Neural progenitor cell (in vitro differentiated cells): ENCODE data around the gene PTPRK. TPM values are rescaled to one million over a fixed set of nuclear protein-coding genes. Genes with fewer than 3 reads are reported as not detected.

Source experiments
- DNase-seq: peaks from one replicate; pipeline ENCODE4 v3.0.0-alpha.2; 2016; ENCODE audit warnings: low spot score
- H2AFZ ChIP-seq: fragments of 200-600 bp; sonication (generic); replicated peaks from 2 replicates; pipeline ENCODE4 v1.6.1; 2016; ENCODE audit warnings: antibody characterized with exemption
- H3F3A ChIP-seq: fragments of 200-600 bp; sonication (generic); 2 replicates; pipeline ENCODE4 v1.6.1; 2016; ENCODE audit warnings: antibody characterized with exemption, low read depth
- H3K27ac ChIP-seq: fragments of 200-600 bp; sonication (generic); 2 replicates; pipeline ENCODE4 v1.5.1; 2016; ENCODE audit warnings: mild to moderate bottlenecking
- H3K27me3 ChIP-seq: fragments of 200-600 bp; sonication (generic); 2 replicates; pipeline ENCODE4 v1.6.1; 2016; ENCODE audit warnings: mild to moderate bottlenecking, moderate library complexity
- H3K36me3 ChIP-seq: fragments of 200-600 bp; sonication (generic); 2 replicates; pipeline ENCODE4 v1.5.1; 2016
- H3K4me1 ChIP-seq: fragments of 200-600 bp; sonication (generic); 2 replicates; pipeline ENCODE4 v1.6.1; 2016; ENCODE audit warnings: mixed run types
- H3K4me2 ChIP-seq: fragments of 200-600 bp; sonication (generic); 2 replicates; pipeline ENCODE4 v1.6.1; 2016
- H3K4me3 ChIP-seq: fragments of 200-600 bp; sonication (generic); 2 replicates; pipeline ENCODE4 v1.5.1; 2016
- H3K79me2 ChIP-seq: fragments of 200-600 bp; sonication (generic); 2 replicates; pipeline ENCODE4 v1.6.1; 2016; ENCODE audit warnings: low read depth
- H3K9ac ChIP-seq: fragments of 200-600 bp; sonication (generic); 2 replicates; pipeline ENCODE4 v1.6.1; 2016
- H3K9me3 ChIP-seq: fragments of 200-600 bp; sonication (generic); 2 replicates; pipeline ENCODE4 v1.5.1; 2016; ENCODE audit warnings: low read depth
- H4K20me1 ChIP-seq: fragments of 200-600 bp; sonication (generic); 2 replicates; pipeline ENCODE4 v1.6.1; 2016; ENCODE audit warnings: low read depth
- H3K27ac Mint-ChIP-seq: 3 replicates; pipeline ENCODE4 v1.8.0; 2021; ENCODE audit warnings: mixed read lengths
- H3K27me3 Mint-ChIP-seq: 2 replicates; pipeline ENCODE4 v1.8.0; 2022; ENCODE audit warnings: low read depth, mild to moderate bottlenecking, inconsistent platforms, moderate library complexity, mixed read lengths; ENCODE audit not compliant: insufficient read depth
- H3K36me3 Mint-ChIP-seq: 3 replicates; pipeline ENCODE4 v1.8.0; 2021; ENCODE audit warnings: mixed read lengths
- H3K4me1 Mint-ChIP-seq: 3 replicates; pipeline ENCODE4 v1.8.0; 2021; ENCODE audit warnings: mixed read lengths
- H3K4me3 Mint-ChIP-seq: 3 replicates; pipeline ENCODE4 v1.8.0; 2021; ENCODE audit warnings: mild to moderate bottlenecking, moderate library complexity, mixed read lengths
- H3K9me3 Mint-ChIP-seq: 3 replicates; pipeline ENCODE4 v1.8.0; 2020; ENCODE audit warnings: mixed read lengths
- EZH2 ChIP-seq: fragments of 200-600 bp; sonication (generic); IDR thresholded peaks from 2 replicates; pipeline ENCODE4 v1.6.1; 2017; ENCODE audit warnings: antibody characterized with exemption, mild to moderate bottlenecking, moderate library complexity
- EZH2phosphoT487 ChIP-seq: fragments of 200-600 bp; sonication (generic); IDR thresholded peaks from 2 replicates; pipeline ENCODE4 v1.6.1; 2017; ENCODE audit warnings: antibody characterized with exemption
- total RNA-seq: library from RNA; depleted of rRNA; stranded (reverse); fragments of >200 nt; gene quantifications from 2 replicates; pipeline ENCODE4 v1.2.3, GENCODE V29; 2015; ENCODE audit warnings: low replicate concordance
- TF ChIP-seq, protein P1 (sequence below): fragments of 200-600 bp; sonication (generic); IDR thresholded peaks from 2 replicates; pipeline ENCODE4 v1.5.1; 2017; ENCODE audit warnings: antibody characterized with exemption, mild to moderate bottlenecking

The PTPRK gene
- total RNA-seq, 1 donor from 2014 or later, result 35.0 TPM

DNA sequence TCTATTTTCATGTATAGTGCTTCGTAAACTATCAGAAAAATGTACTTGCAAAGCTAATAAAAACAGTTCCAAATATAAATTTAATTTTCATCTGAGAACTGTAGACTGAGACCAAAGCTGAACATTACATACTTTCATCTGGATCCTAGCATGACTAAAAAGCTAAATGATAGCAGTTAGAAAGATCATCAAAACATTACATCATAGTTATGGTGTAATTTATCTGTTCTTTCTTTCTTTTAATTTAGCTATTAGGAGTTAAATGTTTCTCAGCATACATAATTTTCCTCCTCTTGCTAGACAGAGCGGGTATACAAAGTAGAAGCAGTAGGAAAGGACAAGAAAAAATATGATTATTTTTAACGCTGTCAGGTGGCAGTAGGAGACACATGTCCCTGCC is 455.3 kb downstream of the PTPRK start:
- Histone ChIP-seq H3K27me3 (no peaks in the 10 kb centered on the region), H3F3A (no peaks in the 10 kb centered on the region), H3K79me2 (no peaks in the 10 kb centered on the region), H3K9me3 (no peaks in the 10 kb centered on the region), H3K36me3 (no peaks in the 10 kb centered on the region), H3K4me1 (peaks cover 15% of the 10 kb centered on the region), H3K4me2 (no peak overlapping the region), H3K27ac (no peak overlapping the region), H3K4me3 (no peak overlapping the region), H3K9ac (no peak overlapping the region), H2AFZ (no peak overlapping the region), H4K20me1 (no peaks in the 10 kb centered on the region)
- H3K27ac Mint-ChIP-seq, result no peak overlapping the region
- no peaks in the 10 kb centered on the region for H3K27me3 Mint-ChIP-seq
- no peaks in the 10 kb centered on the region for H3K36me3 Mint-ChIP-seq
- peaks cover 18% of the 10 kb centered on the region for H3K4me1 Mint-ChIP-seq
- no peak for TF ChIP-seq EZH2
- TF ChIP-seq, protein P1, sequence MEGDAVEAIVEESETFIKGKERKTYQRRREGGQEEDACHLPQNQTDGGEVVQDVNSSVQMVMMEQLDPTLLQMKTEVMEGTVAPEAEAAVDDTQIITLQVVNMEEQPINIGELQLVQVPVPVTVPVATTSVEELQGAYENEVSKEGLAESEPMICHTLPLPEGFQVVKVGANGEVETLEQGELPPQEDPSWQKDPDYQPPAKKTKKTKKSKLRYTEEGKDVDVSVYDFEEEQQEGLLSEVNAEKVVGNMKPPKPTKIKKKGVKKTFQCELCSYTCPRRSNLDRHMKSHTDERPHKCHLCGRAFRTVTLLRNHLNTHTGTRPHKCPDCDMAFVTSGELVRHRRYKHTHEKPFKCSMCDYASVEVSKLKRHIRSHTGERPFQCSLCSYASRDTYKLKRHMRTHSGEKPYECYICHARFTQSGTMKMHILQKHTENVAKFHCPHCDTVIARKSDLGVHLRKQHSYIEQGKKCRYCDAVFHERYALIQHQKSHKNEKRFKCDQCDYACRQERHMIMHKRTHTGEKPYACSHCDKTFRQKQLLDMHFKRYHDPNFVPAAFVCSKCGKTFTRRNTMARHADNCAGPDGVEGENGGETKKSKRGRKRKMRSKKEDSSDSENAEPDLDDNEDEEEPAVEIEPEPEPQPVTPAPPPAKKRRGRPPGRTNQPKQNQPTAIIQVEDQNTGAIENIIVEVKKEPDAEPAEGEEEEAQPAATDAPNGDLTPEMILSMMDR, result no peak
- no peak for TF ChIP-seq EZH2phosphoT487
- H3K4me3 Mint-ChIP-seq, result no peak overlapping the region
- DNase-seq, result no peak
- no peaks in the 10 kb centered on the region for H3K9me3 Mint-ChIP-seq

- H4K20me1 ChIP-seq, result no peaks in the 10 kb centered on the region
- Mint-ChIP-seq H3K9me3 (no peaks in the 10 kb centered on the region), H3K27me3 (no peaks in the 10 kb centered on the region), H3K4me1 (peaks cover 18% of the 10 kb centered on the region), H3K36me3 (peaks cover under 1% of the 10 kb centered on the region), H3K4me3 (no peak overlapping the region), H3K27ac (no peak overlapping the region)
- no peaks in the 10 kb centered on the region for H3K79me2 ChIP-seq
- no peak overlapping the region for H3K9ac ChIP-seq
- no peak overlapping the region for H3K4me3 ChIP-seq
- H3K36me3 ChIP-seq, result no peaks in the 10 kb centered on the region
- no peak overlapping the region for H3K4me2 ChIP-seq
- no peak overlapping the region for H2AFZ ChIP-seq
- no peaks in the 10 kb centered on the region for H3K9me3 ChIP-seq
- H3K27ac ChIP-seq, result no peak overlapping the region
- no peak for DNase-seq
- TF ChIP-seq, protein P1, result no peak
- TF ChIP-seq EZH2phosphoT487 (no peak), EZH2 (no peak)
- H3F3A ChIP-seq, result no peaks in the 10 kb centered on the region
- H3K27me3 ChIP-seq, result no peaks in the 10 kb centered on the region
- H3K4me1 ChIP-seq, result peaks cover 15% of the 10 kb centered on the region
Measured at GRCh38 chr6:128064540-128064895, 455.9 kb downstream of the PTPRK start.

DNA sequence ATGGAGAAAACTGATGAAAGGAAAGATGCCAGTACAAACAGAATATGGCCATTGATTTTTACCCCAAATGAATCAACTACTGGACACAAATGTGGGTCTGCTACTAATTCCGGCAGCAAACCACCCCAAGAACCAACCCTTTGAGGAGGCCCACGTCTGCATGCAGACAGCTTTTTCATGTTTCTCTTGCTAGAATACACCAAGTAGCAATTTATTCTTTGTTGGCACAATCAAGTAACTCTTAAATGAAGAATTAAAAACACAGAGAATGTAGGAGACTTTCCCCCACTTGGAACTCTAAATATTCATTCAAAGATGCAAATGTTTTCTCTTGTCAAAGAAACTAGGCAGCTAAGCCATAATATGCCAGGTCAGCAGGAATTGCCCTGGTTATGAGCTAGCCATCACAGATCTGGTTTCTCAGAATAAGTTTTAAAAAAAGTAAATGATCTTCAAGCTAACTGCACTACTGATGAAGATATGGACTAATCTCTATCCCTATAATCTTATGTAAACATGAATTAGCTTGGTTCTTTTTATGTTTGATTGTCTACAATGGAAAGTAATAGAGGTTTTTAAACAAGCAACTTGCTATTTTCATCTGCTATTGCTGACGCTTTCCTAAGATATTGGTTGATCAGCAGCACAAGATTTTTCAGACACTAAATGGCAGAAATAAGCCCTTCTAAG is 456.4 kb downstream of the PTPRK start:
- Histone ChIP-seq H2AFZ (no peak overlapping the region), H3F3A (no peaks in the 10 kb centered on the region), H3K27me3 (no peaks in the 10 kb centered on the region), H3K4me1 (peaks cover 15% of the 10 kb centered on the region), H3K4me3 (no peak overlapping the region), H3K79me2 (no peaks in the 10 kb centered on the region), H3K36me3 (no peaks in the 10 kb centered on the region), H4K20me1 (no peaks in the 10 kb centered on the region), H3K4me2 (no peak overlapping the region), H3K27ac (no peak overlapping the region), H3K9me3 (no peaks in the 10 kb centered on the region), H3K9ac (no peak overlapping the region)
- peaks cover 1% of the 10 kb centered on the region for H3K36me3 Mint-ChIP-seq
- H3K4me3 Mint-ChIP-seq, result no peak overlapping the region
- H3K4me1 Mint-ChIP-seq, result peaks cover 18% of the 10 kb centered on the region
- H3K9me3 Mint-ChIP-seq, result no peaks in the 10 kb centered on the region
- H3K27ac Mint-ChIP-seq, result no peak overlapping the region
- no peaks in the 10 kb centered on the region for H3K27me3 Mint-ChIP-seq
- TF ChIP-seq EZH2phosphoT487 (no peak), EZH2 (no peak)
- TF ChIP-seq, protein P1, result no peak
- no peak for DNase-seq
